GM12872 (cell line): Measurements from ENCODE around the gene STXBP4.

Source experiments
- CTCF ChIP-seq: IDR thresholded peaks from 3 replicates; pipeline ENCODE4 v1.5.1; 2011; ENCODE audit warnings: low read depth, mild to moderate bottlenecking, low read length, moderate library complexity; ENCODE audit not compliant: insufficient read depth

Gene STXBP4

DNA sequence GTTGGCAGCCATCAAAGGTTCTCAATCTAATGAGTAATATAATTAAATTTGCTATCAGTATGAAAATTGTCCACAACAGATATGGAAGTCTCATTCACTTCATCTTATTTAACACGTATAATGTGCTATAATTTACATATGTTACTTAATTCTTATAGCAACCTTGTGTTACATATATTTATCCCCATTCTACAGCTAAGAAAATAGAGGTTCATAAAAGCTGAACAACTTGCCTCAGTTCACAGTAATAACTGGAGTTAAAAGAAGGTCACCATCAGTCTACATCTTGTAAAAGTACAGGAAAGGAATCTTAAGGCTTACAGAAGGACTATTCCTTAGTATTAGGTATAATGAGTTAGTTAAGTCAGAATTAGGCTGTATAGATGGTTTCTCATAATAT, 27.9 kb downstream of the STXBP4 start:
- no peak for TF ChIP-seq CTCF

- TF ChIP-seq CTCF, result no peak
Measured at GRCh38 chr17:55002458-55002857, 33.9 kb downstream of the STXBP4 start.

DNA sequence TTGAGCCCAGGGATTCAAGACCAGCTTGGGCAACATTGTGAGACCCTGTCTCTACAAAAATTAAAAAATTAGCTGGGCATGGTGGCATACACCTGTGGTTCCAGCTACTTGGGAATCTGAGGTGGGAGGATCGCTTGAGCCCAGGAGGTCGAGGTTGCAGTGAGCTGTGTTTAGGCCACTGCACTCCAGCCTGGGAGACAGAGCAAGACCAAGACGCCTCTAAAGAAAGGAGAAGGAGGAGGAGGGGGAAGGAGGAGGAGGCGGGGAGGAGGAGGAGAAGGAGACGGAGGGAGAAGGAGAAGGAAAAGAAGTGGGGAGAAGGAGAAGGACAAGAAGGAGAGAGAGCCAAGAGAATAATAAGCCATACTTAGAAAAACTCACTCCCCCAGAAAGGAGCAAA, 35.9 kb downstream of the STXBP4 start:
- no peak for TF ChIP-seq CTCF

DNA sequence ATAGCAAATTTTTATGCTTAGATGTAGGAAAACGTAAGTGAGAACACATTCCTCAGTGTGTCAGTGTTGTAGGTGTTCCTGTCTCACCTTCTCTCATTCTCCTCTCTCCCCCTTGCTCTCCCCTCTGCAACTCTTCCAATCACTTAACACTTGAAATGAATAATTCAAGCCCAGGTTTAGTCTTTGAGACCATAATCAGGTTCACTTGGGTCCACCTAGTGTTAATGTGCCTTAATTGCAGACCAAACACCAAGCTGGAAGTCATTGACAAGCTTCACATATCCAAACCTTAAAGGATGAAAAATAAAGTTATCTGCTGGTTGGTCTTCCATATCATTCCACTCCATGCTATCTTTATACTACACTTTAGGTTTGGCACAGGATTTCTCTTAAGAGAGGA, 37.0 kb downstream of the STXBP4 start:
- peak; percentile 60 for TF ChIP-seq CTCF

- no peak for TF ChIP-seq CTCF
Measured at GRCh38 chr17:55023626-55024025, 55.1 kb downstream of the STXBP4 start.

- no peak for TF ChIP-seq CTCF
Measured at GRCh38 chr17:55037828-55038227, 69.3 kb downstream of the STXBP4 start.

DNA sequence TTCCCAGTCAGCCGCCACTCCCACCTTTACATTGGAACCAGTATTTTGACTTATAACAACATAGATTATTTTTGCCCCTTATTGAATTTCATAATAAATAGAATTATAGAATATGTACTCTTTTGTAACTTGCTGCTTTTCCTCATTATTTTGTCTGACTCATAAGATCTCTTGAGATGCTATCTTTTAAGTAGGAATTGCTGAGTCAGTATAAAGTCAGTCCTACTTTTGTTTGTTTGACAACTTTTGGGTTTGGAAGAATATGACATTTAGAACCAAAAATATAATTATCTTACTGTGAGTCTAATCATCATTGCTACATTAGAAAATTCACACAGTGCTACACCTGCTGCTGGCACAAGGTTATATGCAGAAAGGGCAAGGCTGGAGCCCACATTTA, 69.7 kb downstream of the STXBP4 start:
- no peak for TF ChIP-seq CTCF

- TF ChIP-seq CTCF, result no peak
Measured at GRCh38 chr17:55040611-55041010, 72.0 kb downstream of the STXBP4 start.
